RPMI7951 (cell line): Measurements from ENCODE around the gene LMAN1L. TPM values are rescaled to one million over a fixed set of nuclear protein-coding genes. Genes with fewer than 3 reads are reported as not detected.

ENCODE experiments used
- DNase-seq: peaks from one replicate; pipeline ENCODE4 v3.0.0-alpha.2; 2012; ENCODE audit warnings: low read depth
- total RNA-seq: library from RNA; depleted of rRNA; stranded (reverse); fragments of >200 nt; shearing (Covaris generic); gene quantifications from 2 replicates; pipeline ENCODE4 v1.2.3, GENCODE V29; 2014; rRNA removed

Gene LMAN1L
- not detected in 2 replicates for total RNA-seq

- DNase-seq, result no peak
Observed at GRCh38 chr15:74812533-74812932, at the start of gene LMAN1L. Gene LMAN1L, plus strand, starts transcription at chr15:74812835. Its CDS starts 20 bp downstream, at chr15:74812855.

GRCh38 chr15:74763416-74763815 lies 49.2 kb upstream of the LMAN1L start:
- DNase-seq, result no peak

GRCh38 chr15:74767167-74768098 lies 45.2 kb upstream of the LMAN1L start:
- DNase-seq, result no peak

- no peak for DNase-seq
Observed at GRCh38 chr15:74768099-74768770, 44.4 kb upstream of the LMAN1L start.

GRCh38 chr15:74768771-74769342 lies 43.8 kb upstream of the LMAN1L start:
- DNase-seq, result peak; percentile 54

- no peak for DNase-seq
Observed at GRCh38 chr15:74769463-74770025, 43.1 kb upstream of the LMAN1L start.

GRCh38 chr15:74770211-74770903 lies 42.3 kb upstream of the LMAN1L start:
- no peak for DNase-seq

- no peak for DNase-seq
Observed at GRCh38 chr15:74773329-74773728, 39.3 kb upstream of the LMAN1L start.

- no peak for DNase-seq
Observed at GRCh38 chr15:74773731-74774252, 38.8 kb upstream of the LMAN1L start.

- no peak for DNase-seq
Observed at GRCh38 chr15:74775132-74775562, 37.5 kb upstream of the LMAN1L start.

GRCh38 chr15:74775894-74776293 lies 36.7 kb upstream of the LMAN1L start:
- DNase-seq, result no peak

GRCh38 chr15:74776821-74777768 lies 35.5 kb upstream of the LMAN1L start:
- DNase-seq, result peak; percentile 27

GRCh38 chr15:74777769-74778598 lies 34.7 kb upstream of the LMAN1L start:
- no peak for DNase-seq

- no peak for DNase-seq
Observed at GRCh38 chr15:74778599-74778970, 34.0 kb upstream of the LMAN1L start.

- DNase-seq, result no peak
Observed at GRCh38 chr15:74779162-74779648, 33.4 kb upstream of the LMAN1L start.

GRCh38 chr15:74780523-74781430 lies 31.9 kb upstream of the LMAN1L start:
- no peak for DNase-seq

- DNase-seq, result peak; percentile 73
Observed at GRCh38 chr15:74781431-74782258, 31.0 kb upstream of the LMAN1L start, which contains the start of gene CSK. Gene CSK, plus strand, starts transcription at chr15:74782080. Its CDS starts 16,218 bp downstream, at chr15:74798298.
